SHP77 (cell line): ENCODE results near the gene TBL1X.
A peak's percentile ranks its signal among the peaks of the same experiment; 100 is the strongest.

ENCODE experiments used
- DNase-seq, 2 experiments: peaks; one replicate each; lab custom pipeline; 2025; lab: John Stamatoyannopoulos, UW

TBL1X gene

DNA sequence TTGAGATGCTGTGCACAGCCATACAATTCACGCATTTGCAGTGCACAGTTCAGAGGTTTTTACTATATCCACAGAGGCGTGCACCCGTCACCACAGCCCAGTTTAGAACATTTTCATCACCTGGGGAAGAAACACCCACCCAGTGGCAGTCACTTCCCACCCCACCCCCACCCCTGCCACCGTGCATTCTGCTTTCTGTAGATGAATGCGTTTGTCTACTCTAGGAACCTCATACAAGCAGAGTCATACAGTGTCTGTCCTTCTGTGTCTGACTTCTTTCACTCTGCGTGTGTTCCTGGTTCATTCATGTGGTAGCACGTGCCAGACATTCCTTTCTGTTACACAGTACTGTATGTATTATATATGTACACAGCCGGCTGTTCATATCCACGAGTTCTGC is 122.8 kb downstream of the TBL1X start:
- DNase-seq = no peak

DNA sequence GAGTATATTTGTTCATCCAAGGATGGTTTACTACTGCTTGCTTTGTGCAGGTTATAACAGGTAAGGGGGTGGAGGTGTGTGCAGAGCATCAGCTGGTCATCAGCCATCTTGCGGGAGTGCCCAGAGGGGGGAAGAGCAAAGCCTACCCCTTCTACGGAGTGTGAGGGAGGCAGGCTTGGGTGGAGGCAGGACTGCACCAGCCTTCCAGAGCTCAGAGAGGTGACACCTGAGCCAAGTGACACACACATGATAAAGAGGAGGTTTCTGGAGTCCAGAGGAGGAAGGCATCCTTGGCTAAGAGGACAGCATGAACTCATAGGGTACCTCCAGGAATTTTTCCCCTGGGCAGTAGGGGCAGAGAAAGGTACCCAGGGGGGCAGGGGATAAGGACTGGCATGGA is 126.6 kb downstream of the TBL1X start:
- no peak for DNase-seq

DNA sequence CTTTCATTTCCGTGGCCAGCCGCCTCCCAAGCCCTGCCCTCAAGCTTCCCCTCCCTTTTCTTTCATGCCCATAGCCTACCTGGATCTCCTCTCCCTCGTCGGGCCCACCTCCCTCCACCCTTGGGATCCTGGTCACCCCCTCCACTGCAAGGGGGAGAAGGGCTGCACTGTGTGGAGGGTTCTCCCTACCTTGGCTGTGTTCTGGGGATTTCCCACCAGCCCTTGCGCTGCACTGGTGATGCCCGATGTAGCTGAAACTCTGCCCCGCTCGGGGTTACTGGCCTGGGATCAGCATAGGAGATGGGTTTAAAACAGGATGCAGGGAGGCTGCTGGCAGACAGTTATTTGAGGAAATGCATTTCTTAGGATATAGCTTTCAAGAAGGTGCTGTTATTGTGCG is 128.9 kb downstream of the TBL1X start:
- DNase-seq = no peak

DNA sequence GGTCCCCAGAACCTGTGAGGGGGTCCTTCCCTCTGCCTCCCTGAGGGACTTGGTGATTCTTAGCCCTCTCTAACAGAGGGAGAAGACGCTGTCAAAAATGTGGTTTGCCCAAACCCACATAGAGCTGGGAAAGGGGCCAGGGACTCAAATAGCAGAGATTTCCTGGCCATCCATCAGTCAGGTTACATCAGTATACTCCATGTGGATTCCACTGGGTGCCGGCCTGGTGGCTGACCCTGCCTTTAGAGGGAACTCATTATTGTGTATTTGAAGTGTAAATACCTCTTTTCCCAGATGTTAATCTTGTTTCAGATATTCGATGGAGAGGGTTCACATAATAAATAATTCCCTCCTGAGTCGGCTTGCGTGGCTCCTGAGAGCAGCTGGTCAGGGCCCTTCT is 130.3 kb downstream of the TBL1X start:
- DNase-seq = no peak

DNA sequence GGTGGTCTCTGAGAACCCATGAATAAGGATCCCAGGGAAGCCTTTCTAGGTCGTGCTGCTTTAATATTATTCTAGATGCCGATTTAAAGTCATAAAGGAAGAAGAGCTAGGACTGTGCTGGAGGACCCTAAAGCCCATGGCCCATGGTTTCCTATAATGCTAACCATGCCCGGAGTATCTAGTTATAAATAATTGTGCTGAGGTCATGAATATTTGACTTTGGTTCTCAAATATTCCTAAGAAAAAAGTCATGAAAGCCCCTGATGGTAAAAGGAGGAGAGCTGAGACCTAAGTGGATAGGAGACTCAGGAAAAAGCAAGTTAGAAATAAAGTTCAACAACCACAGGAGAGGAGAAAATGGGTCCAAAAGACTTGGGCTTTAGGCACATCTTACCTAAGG is 132.0 kb downstream of the TBL1X start:
- no peak for DNase-seq

DNA sequence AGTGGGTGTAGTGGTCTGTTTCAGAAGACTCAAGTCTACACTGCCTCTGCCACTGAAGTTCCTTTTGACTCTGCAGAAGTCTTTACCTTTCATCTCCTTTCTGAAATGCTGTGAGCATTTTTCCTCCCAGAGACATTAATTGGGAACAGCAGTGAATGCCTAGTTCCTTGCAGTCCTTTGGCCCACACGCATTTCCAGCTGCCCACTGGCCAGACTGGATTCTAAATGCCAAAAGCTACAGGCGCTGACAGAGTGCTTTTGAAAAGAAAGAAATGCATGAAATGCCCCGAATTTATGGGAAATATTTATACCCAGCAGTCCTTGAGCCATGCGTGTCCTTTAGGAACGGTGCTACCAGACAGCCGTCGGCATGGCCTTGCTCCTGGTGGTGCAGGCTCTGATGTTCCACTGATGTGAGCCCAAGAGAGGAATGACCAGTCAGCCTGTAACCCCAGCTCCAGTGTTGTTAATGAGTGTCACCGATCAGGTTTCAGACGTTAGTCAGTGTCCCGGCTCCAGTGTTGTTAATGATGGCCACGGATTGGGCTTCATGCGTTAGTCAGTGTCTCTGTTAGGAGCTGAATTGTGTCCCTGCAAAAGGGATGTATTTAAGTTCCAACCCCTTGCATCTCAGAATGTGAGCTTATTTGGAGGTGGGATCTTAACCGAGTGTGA is 132.6 kb downstream of the TBL1X start:
- no peak for DNase-seq

DNA sequence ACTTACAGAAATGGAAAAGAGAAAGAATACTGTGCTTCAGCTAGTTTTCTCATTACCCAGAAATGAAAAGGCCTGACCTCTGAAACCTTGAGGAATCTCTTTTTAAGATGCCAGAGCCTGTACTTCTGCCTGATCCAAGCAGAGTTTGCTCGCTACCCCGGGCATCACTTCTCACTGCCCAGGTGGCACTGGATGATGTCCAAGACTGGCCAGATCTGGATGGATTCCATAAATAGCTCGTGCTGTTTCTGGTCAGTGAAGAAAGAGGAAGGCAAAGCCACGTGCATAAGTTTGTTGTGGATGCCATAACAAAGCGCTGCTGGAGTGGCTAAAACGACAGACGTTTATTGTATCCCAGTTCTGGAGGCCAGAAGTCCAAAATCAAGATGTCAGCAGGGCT is 133.5 kb downstream of the TBL1X start:
- DNase-seq = no peak

DNA sequence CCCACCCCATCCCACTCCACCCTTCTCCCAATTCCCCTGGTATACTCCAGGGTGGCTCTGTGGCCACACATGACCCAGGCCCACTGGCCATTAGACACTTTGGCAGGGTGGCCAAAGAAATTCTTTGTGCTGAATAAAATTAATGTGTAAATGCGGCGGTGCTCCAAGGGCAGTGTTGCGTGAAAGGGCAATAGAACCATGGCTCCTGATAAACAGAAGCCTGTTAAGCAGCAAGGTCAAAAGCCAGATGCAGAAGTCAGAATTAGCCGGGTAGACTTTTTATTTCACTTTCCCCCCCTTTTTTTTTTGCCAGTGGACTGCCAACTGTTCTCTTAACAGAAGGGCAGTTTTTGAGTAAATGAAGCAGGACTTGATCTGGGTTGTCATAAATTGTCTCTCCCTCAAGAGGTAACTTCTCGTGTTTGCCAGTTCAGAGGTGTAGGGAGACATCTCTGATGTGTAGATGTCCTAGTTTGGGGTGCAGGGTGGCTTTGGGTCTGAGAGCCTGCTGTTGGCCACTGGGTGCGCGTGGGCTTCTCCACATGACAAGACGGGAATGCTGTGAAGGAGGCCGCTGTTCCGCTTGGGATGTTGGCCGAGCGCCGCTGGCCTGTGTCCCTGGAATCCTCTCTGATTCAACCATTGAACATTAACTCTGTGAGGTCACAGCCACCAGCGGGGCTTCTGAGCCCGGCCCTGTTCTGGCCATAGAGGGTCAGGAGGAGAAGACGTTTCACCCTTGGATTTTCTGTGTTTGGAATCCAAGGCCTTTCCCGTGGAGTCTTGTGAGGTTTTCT is 139.5 kb downstream of the TBL1X start:
- no peak for DNase-seq

DNA sequence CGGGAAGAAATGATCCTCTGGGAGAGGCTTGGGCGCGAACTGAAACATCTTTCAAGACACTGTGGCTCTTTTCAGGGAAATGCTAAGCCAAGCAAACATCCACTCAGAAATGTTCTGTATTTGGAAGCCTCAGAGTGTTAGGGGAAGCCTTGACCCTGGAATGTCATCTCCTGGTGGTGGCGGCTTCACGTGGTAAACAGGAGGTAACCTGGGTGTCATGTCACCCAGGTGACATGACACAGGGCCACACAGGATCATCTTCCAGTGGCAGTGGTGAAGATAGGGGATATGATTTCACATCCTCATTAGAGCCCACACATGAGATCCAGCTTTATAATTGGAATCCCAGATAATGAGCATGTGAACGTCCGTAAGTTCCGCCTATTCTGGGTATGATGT is 140.0 kb downstream of the TBL1X start:
- DNase-seq = no peak

DNA sequence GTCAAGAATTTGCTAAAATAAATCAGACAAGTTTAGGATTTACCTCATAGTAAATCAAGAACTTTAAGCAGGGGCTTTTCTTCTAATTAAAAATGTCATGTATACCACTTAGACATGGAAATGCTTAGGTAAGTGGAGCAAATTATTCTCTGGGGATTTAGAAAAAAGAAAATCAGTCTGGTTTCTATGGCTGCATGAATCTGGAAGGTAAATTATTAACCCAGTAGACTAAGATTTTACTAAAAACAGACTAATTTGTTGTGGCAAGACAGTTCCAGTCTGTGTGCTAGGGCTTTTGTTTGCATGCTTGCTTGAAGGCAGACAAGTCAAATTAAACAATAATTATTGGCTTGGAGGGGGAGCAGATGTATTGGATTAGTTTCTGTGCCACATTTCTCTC is 140.6 kb downstream of the TBL1X start:
- DNase-seq = no peak

DNA sequence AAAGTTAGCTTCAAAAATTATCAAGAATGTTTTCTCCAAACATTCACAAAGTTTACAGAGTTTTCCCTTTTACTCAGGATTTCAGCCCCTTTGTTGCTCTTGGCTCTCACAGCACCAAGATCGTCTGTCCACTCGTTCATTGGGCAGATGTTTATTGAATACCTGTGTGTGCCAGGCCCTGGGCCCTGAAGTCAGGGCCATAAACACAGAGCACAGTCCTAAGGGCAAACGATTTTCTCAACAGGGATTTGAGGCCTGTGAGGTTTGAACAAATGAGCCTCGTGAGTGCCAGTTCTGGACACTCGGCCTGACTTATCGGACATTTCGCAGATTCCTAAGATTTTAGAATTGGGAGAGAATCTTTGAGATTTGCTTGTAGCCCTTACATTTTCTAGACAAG is 142.1 kb downstream of the TBL1X start:
- no peak for DNase-seq

DNA sequence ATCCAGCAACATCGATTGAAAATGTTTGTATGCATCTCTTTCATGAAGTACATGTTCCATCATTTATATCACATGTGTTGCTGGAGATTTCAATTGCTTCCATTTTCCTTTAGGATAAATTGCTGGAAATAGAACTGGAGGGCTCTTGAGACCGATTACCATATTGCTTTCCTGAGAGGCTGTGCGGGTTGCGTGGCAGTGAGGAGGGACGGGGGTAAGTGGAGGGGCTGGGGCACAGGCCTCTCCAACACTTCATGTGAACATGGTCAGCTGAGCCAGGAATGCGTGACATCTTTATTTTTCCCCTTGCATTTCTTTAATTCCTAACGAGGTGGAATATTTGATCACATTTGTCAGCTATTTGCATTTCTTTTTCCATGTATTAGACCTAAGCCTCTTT is 144.6 kb downstream of the TBL1X start:
- no peak for DNase-seq

DNA sequence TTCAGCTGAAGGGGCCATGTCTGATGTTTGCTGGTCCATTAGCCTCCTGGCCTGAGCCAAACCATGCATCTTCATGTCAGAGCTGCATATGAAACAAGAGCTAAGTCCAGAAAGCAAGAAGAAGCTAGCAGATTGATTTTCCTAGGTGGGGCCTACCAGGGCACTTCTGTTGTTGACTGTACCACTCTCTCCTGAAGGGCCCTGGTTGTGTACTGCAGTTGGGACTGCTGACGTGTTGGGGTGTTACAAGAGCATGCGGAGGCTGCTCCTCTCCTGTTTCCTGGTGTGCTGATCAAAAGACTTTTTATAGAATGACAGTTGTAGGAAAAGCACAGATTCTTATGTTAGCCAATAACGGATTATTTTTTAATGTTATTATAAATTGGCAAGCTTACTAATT is 145.1 kb downstream of the TBL1X start:
- no peak for DNase-seq

DNA sequence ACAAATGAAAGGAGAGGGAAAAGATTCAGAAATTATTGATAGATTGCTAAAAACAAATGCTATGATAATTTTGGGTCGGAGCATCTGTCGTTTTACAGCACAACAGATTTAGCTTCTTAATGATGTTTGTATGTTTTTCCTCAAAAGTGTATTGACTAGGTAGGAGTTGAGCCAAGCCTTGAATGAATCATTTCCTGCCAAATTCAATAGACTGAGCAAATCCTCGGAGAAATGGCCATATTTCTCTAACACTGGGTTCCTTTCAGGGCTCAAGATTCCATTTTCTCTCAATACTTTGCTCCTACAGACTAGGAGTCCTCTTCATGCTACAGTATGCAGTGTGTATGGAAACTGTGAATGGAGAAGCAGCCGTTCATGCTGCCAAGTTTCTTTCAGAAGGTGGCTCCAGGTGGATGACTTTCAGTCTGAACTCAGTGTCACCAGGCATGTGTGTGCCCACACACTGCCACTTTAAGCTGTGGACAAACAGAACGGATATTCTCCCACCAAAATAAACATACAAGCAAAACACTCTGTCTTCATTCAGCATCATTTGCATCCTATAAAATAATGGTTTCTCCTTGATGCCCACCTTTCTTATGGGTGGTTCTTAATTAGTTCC is 146.0 kb downstream of the TBL1X start:
- no peak for DNase-seq

DNA sequence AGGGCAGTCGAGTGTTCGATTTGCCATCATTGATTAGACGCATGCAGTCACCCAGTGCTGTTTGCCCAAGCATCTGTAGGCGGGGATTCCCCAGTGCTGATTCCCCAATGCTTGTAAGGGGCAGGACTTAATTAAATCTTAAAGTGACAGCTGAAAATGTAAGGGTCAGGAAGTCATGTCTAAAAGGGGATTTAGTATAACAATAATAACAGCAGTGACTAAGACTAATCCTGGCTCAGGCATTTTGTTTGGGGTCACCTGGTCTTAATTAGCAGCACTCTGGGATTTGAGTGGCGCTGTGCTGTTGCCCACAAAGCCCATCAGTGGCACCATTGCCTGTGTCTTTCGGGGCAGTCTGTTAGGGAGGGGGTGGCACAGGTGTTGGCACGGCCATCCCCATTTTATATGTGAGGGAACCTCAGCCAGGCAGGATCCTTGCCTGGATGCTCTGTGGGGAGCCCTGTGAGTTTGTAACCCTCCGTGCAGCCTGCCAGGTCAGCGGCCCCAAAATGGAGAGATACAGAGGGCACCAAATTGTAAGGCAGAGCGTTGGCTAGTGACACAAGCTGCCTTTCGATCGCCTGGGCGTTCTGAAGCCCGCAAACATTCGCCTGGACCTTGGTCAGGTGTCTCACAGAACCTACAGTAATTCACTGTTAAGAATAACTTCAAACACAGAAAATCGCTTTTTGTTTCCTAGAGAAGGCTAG is 146.7 kb downstream of the TBL1X start:
- DNase-seq = peak in 1 of 2 experiments; percentile 2

DNA sequence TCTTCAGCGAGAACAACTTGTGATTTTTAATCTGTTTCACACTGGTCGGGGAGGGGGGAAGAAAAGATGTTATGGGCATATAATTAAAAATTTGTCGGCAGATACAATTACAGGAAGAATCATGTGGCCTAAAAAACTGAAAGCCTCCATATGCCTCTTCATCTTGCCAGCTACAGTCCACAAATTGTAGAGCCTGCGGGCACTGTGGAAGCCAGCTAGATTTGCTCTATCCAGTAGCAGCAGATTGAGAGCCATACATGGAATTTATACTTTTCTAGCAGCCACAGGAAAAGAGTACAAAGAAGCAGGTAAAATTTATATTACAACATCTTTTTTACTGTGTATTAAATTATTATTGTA is 147.3 kb downstream of the TBL1X start:
- no peak for DNase-seq

DNA sequence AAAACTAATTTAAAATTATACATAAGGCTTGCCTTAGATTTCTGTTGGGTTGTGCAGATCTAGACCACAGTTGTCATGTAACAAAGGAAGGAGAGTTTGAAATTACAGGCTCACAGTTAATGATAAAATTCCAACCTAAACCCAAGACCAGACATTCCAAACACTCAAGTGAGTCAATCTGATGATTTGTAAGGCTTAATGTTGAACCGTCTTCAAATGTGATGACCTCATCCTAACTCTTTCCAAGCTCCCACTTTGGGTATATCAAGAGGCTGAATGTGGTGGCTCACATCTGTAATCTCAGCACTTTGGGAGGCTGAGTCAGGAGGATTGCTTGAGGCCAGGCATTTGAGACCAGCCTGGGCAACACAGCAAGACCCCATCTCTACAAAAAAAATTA is 149.2 kb downstream of the TBL1X start:
- no peak for DNase-seq

DNA sequence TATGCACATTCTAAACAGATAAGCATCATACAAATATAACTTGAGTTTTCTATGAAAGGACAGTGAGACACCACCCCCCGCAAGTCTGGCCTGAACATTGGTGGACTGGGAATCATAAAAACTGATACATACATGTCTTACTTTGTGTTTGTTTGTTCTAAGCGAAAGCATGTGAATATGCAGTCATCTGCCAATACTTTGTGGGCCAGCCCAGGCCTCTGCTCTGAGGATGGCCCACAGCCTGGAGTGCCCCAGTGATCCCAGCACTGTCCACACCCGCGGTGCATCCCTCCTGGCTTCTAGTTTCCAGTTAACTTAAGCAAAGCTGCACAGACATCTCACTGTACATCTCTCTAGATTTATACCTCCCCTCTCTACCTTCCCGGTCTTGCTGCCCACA is 154.3 kb downstream of the TBL1X start:
- DNase-seq = no peak

DNA sequence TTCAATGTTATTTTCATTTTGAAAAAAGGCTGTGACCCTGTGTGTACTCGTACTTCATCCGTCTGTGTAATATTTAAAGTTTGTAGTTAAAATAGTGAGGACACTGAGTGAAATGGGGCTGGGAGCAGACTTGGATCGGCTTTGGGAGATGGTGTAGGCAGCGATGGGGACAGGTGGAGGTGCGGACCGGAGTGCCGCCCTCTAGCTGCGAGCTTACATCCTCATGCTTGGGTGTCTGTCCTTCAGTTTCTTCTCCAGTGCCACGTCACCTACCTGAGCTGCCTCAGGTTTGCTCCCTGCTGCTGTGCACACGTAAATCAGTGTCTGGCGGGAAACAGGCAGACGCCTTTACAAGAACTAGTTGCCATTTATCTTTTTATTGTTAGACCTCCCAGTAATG is 154.7 kb downstream of the TBL1X start:
- DNase-seq = no peak

DNA sequence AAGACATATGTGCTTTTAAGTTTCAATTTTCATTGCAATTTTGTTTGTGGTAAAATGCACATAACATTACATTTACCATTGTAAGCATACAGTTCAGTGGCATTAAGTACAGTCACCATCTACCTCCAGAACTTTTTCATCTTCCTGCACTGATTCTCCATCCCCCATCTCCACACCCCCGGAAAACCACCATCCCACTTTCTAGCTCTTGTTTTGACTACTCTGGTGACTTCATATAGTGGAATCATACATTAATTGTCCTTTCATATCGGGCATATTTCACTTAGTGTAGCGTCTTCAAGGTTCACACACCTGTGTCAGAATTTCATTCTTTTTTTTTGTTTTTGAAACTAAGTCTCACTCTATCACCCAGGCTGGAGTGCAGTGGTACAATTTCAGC is 157.3 kb downstream of the TBL1X start:
- no peak for DNase-seq

DNA sequence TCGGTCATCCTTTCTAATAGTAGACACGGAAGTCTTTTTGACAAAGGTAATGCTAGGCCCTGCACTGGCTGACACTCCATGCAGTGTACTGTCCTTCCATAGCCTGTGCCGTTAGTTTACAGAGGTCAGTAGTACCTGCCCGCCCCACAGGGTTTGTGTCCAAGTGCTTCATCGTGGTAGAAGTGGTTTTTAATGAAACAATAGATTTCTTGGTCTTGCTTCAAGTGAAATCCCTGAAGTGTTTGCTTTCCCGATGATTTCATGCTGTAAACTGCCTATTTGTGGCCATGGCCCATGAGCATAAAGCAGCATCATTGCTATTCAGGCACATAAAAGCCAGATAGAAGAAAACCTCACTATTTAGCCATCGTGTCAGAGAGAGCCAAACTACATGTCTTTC is 161.5 kb downstream of the TBL1X start:
- DNase-seq = no peak

DNA sequence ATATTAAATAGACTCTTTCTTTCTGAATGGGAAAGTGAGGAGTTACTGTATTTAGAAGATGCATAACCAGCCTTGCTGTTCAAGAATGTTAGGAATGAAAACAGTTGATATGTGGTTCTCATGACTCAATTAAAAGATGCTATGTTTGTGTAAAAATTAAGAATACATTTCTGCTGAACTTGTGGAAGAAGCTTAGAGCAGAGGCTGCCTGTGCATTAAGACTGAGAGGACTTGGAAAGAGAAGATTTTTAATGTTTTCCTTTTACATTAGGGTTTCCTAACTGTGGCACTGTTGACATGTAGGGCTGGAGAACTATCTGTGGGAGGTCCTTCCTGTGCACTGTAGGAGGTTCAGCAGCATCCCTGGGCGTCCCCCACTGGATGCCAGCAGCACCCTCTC is 163.1 kb downstream of the TBL1X start:
- DNase-seq = no peak
